Mesendoderm (in vitro differentiated cells): ENCODE results near the gene AGBL4.

Experiments used
- DNase-seq: peaks from one replicate; pipeline ENCODE4 v3.0.0; 2013
- H2AK5ac ChIP-seq: 2 replicates; pipeline ENCODE4 v1.6.1; 2013; ENCODE audit warnings: low read length, inconsistent platforms
- H2BK120ac ChIP-seq: 2 replicates; pipeline ENCODE4 v1.6.1; 2013; ENCODE audit warnings: low read depth, mild to moderate bottlenecking, low read length, moderate library complexity, mixed read lengths
- H2BK15ac ChIP-seq: replicated peaks from 2 replicates; pipeline ENCODE4 v1.6.1; 2013; ENCODE audit warnings: low read depth, mild to moderate bottlenecking, moderate library complexity
- H2BK5ac ChIP-seq: 2 replicates; pipeline ENCODE4 v1.6.1; 2013; ENCODE audit warnings: low read length, inconsistent platforms
- H3K18ac ChIP-seq: 2 replicates; pipeline ENCODE4 v1.6.1; 2013; ENCODE audit warnings: mild to moderate bottlenecking, low read length, mixed read lengths
- H3K23ac ChIP-seq: one replicate; pipeline ENCODE4 v1.6.1; 2013; ENCODE audit warnings: low read length
- H3K27ac ChIP-seq: 2 replicates; pipeline ENCODE4 v1.5.1; 2013; ENCODE audit warnings: low read depth, mild to moderate bottlenecking, inconsistent platforms, low read length, moderate library complexity
- H3K27me3 ChIP-seq: 2 replicates; pipeline ENCODE4 v1.6.1; 2013; ENCODE audit warnings: low read length, control low read depth, mild to moderate bottlenecking, inconsistent platforms; ENCODE audit not compliant: insufficient read depth, poor library complexity
- H3K36me3 ChIP-seq: 2 replicates; pipeline ENCODE4 v1.6.1; 2013; ENCODE audit warnings: low read length, inconsistent platforms; ENCODE audit not compliant: control insufficient read depth, insufficient read depth
- H3K4ac ChIP-seq: one replicate; pipeline ENCODE4 v1.6.1; 2013; ENCODE audit warnings: low read depth, mild to moderate bottlenecking, low read length, moderate library complexity
- H3K4me1 ChIP-seq: 2 replicates; pipeline ENCODE4 v1.6.1; 2013; ENCODE audit warnings: low read depth, low read length, inconsistent platforms; ENCODE audit not compliant: control insufficient read depth
- H3K4me2 ChIP-seq: 2 replicates; pipeline ENCODE4 v1.6.1; 2013; ENCODE audit warnings: low read length
- H3K4me3 ChIP-seq: 2 replicates; pipeline ENCODE4 v1.5.1; 2013; ENCODE audit warnings: mild to moderate bottlenecking, low read length
- H3K56ac ChIP-seq: one replicate; pipeline ENCODE4 v1.6.1; 2013; ENCODE audit warnings: low read length
- H3K79me1 ChIP-seq: 2 replicates; pipeline ENCODE4 v1.6.1; 2013; ENCODE audit warnings: low read length, inconsistent platforms
- H3K79me2 ChIP-seq: 2 replicates; pipeline ENCODE4 v1.6.1; 2013; ENCODE audit warnings: mild to moderate bottlenecking, low read length; ENCODE audit not compliant: control insufficient read depth, insufficient read depth
- H3K9ac ChIP-seq: 2 replicates; pipeline ENCODE4 v1.6.1; 2013; ENCODE audit warnings: low read length, inconsistent platforms
- H4K5ac ChIP-seq: one replicate; pipeline ENCODE4 v1.6.1; 2013; ENCODE audit warnings: low read length
- H4K8ac ChIP-seq: one replicate; pipeline ENCODE4 v1.6.1; 2013; ENCODE audit warnings: low read depth, mild to moderate bottlenecking, control low read depth, low read length, moderate library complexity
- WGBS: extraction: QIAGEN DNeasy Blood & Tissue Kit; methylation state at CpG from one replicate; pipeline ENCODE4 v1.1.7; 2013; ENCODE audit warnings: low lambda C conversion rate, missing lambda C conversion rate; ENCODE audit not compliant: insufficient coverage; ENCODE audit errors: extremely low coverage; 5-methylcytosine and 5-hydroxymethylcytosine counted together

The AGBL4 gene

DNA sequence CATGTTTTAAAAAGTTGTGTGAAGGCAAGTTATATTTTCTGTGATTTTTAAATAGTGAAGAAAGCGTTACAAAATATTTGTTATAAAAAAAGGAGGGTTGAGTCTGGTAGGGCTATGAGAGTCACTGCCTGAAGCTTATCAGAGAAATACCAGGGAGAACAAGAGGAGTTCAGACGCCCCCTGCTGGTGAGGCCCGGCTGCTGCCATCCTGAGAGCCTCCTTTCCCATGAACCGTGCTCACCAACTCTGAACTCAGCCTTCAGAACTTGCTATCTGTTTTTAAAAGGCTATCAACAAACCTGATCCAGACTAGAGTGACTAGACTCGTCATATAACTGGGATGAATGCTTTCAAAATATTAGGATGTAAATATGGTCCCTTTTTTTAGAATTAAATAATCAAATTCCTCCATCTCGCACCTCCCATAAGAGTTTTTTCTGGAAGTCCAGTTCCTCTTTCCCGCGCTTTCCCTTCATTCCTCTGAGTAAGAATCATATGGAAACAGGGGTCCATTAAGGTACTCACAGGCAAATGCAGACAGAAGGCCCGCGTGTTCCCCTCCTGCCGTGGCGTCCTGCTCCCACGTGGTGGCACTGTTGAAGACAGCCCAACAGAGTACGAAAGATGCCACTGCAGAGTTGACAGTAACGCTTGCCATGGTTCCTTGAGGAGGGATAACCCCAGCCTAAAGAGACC, 1525.5 kb downstream of the AGBL4 start:
- Histone ChIP-seq H3K4me2 (no peak overlapping the region), H3K4me3 (no peak overlapping the region), H3K4me1 (peaks cover 18% of the 10 kb centered on the region), H3K23ac (peak overlapping the region; percentile 69), H4K5ac (peak overlapping the region; percentile 88), H4K8ac (no peak overlapping the region), H2BK15ac (no peak overlapping the region), H3K18ac (peak overlapping the region; percentile 90), H3K79me2 (no peaks in the 10 kb centered on the region), H3K27ac (peak overlapping the region; percentile 77), H3K27me3 (no peaks in the 10 kb centered on the region), H3K79me1 (no peaks in the 10 kb centered on the region), H2BK5ac (peak overlapping the region; percentile 93), H3K4ac (peak overlapping the region; percentile 46), H2AK5ac (no peak overlapping the region), H2BK120ac (peak overlapping the region; percentile 78), H3K56ac (peak overlapping the region; percentile 88), H3K9ac (peak overlapping the region; percentile 44), H3K36me3 (no peaks in the 10 kb centered on the region)
- peak; percentile 89 for DNase-seq
- WGBS, result no CpG with 5 or more reads among the region's 15 CpGs

DNA sequence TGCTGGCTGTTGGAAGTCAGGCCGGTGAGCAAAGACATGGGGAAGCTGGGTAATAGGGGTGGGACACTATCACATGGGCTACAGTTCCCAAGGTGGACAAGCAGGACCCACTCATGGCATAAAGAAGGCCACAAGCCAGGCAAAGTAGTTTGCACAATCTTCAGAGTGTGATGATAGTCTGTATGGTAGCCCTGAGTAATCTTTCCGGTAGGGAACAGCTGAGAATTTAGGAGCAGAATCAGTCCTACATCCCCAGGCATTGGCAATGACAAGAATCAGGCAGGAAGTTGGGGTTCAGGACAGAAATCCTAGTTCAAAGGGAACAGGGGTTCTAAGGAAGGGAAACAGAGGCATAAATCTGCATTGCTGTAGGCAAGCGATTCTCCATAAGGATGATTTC, 1527.8 kb downstream of the AGBL4 start:
- H2BK120ac ChIP-seq, result no peak overlapping the region
- H4K8ac ChIP-seq, result no peak overlapping the region
- WGBS, result no CpG with 5 or more reads among the region's 3 CpGs
- no peak overlapping the region for H4K5ac ChIP-seq
- peaks cover 13% of the 10 kb centered on the region for H3K4me1 ChIP-seq
- no peak overlapping the region for H3K9ac ChIP-seq
- no peak overlapping the region for H3K4me3 ChIP-seq
- no peak overlapping the region for H3K23ac ChIP-seq
- H3K18ac ChIP-seq, result no peak overlapping the region
- H2BK5ac ChIP-seq, result no peak overlapping the region
- H2BK15ac ChIP-seq, result no peak overlapping the region
- no peaks in the 10 kb centered on the region for H3K27me3 ChIP-seq
- H3K27ac ChIP-seq, result no peak overlapping the region
- no peaks in the 10 kb centered on the region for H3K79me2 ChIP-seq
- no peak overlapping the region for H2AK5ac ChIP-seq
- no peak overlapping the region for H3K4me2 ChIP-seq
- H3K4ac ChIP-seq, result no peak overlapping the region
- no peaks in the 10 kb centered on the region for H3K36me3 ChIP-seq
- H3K79me1 ChIP-seq, result no peaks in the 10 kb centered on the region
- no peak for DNase-seq
- H3K56ac ChIP-seq, result no peak overlapping the region

DNA sequence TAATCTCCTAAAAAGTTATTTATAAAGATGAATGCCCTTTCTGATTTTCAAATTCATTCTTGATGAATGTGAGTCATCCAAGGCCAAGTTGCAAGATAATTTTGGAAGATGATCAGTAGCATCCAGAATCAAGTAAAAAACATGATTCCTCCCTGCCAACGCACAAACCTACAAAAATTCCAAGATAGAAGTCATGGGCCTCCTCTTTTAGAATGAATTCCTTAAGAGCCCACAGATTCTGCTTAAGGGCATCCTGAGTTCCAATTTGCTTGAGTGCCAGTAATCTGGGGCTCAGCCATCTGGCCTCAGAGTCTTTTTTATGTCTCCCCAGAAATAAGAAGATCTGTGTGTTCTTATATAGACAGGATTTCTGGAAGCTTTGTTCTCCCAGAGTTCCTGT, 1528.6 kb downstream of the AGBL4 start:
- H3K36me3 ChIP-seq, result no peaks in the 10 kb centered on the region
- H3K4ac ChIP-seq, result no peak overlapping the region
- H3K27me3 ChIP-seq, result no peaks in the 10 kb centered on the region
- no peaks in the 10 kb centered on the region for H3K79me1 ChIP-seq
- no peak for DNase-seq
- no peak overlapping the region for H2BK120ac ChIP-seq
- H3K4me3 ChIP-seq, result no peak overlapping the region
- no peak overlapping the region for H3K27ac ChIP-seq
- H3K18ac ChIP-seq, result no peak overlapping the region
- H3K4me1 ChIP-seq, result peaks cover 10% of the 10 kb centered on the region
- no peak overlapping the region for H2AK5ac ChIP-seq
- no peak overlapping the region for H2BK5ac ChIP-seq
- no peak overlapping the region for H4K5ac ChIP-seq
- peak overlapping the region; percentile 21 for H2BK15ac ChIP-seq
- no CpG with 5 or more reads among the region's 1 CpG for WGBS
- H3K79me2 ChIP-seq, result no peaks in the 10 kb centered on the region
- H3K9ac ChIP-seq, result no peak overlapping the region
- H4K8ac ChIP-seq, result no peak overlapping the region
- no peak overlapping the region for H3K4me2 ChIP-seq
- H3K23ac ChIP-seq, result no peak overlapping the region
- H3K56ac ChIP-seq, result no peak overlapping the region

DNA sequence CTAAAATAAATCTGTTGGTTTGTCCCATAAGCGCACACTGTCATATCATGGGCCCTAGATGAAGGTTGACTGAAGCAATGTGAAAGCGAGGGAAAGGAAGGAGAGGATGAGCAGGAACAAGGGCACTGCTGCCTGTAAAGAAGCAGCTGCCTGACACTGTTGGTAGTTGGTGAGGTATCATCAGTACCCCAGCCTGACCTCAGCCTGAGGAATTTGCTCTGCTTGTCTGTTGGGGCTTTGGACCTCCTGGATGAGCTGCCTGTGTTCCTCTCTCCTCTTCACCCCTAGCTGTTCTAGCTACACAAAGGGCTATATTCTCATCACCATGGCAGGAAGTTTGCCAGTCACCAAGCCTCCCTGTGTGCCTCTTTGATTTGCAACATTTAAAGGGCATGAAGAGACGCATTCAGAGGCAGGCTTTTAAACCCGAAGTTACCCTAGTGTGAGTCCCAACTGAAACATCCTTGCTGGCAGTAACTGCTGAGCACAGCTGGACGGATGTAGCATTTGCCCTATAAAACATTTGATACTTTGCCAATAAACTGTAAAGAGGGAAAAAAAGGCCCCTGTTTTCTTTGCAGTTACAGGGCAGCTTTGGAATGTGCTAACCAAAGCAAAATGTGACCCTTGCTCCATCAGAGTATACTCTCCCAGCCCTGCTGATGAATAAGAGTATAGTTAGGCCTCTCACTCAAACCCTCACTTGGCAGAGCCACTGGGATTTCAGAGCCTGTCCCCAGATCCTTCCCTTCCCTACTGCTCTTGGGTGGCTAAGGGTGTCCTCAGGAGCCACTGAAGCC, 1529.6 kb downstream of the AGBL4 start:
- no peak overlapping the region for H3K9ac ChIP-seq
- H3K56ac ChIP-seq, result peak overlapping the region; percentile 38
- no peak overlapping the region for H2BK15ac ChIP-seq
- H3K4me1 ChIP-seq, result peaks cover 5% of the 10 kb centered on the region
- no peak overlapping the region for H2BK5ac ChIP-seq
- peak overlapping the region; percentile 73 for H2AK5ac ChIP-seq
- H4K8ac ChIP-seq, result no peak overlapping the region
- no peaks in the 10 kb centered on the region for H3K79me1 ChIP-seq
- no peak overlapping the region for H2BK120ac ChIP-seq
- H3K18ac ChIP-seq, result no peak overlapping the region
- no peaks in the 10 kb centered on the region for H3K79me2 ChIP-seq
- no peak overlapping the region for H3K4ac ChIP-seq
- H3K27ac ChIP-seq, result no peak overlapping the region
- H3K36me3 ChIP-seq, result no peaks in the 10 kb centered on the region
- H3K23ac ChIP-seq, result no peak overlapping the region
- H3K27me3 ChIP-seq, result no peaks in the 10 kb centered on the region
- H3K4me2 ChIP-seq, result no peak overlapping the region
- no peak overlapping the region for H3K4me3 ChIP-seq
- WGBS, result no CpG with 5 or more reads among the region's 5 CpGs
- DNase-seq, result peak; percentile 19
- H4K5ac ChIP-seq, result no peak overlapping the region

DNA sequence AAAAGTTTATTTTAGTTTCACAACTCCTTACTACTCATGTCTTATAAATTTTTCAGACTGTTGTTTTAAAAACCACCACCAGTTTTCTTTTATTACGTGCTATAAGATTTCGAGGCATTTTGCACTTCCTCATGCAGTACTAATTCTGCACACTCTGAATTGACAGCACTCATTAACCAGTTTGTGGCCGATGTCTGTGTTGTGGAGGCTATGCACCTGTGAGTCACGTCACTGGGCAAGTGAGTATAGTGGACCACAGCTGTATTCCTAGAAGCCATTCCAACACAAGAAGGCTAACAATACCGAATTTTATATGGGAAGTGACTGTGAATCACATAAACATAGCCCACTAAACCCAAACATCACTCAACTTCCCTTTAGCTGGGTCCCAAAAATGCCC, 1530.7 kb downstream of the AGBL4 start:
- Histone ChIP-seq H3K23ac (no peak overlapping the region), H2BK5ac (no peak overlapping the region), H3K4ac (no peak overlapping the region), H3K4me1 (no peaks in the 10 kb centered on the region), H3K36me3 (no peaks in the 10 kb centered on the region), H3K9ac (no peak overlapping the region), H2BK15ac (no peak overlapping the region), H2BK120ac (no peak overlapping the region), H3K18ac (no peak overlapping the region), H3K4me2 (no peak overlapping the region), H3K79me2 (no peaks in the 10 kb centered on the region), H3K4me3 (no peak overlapping the region), H4K5ac (no peak overlapping the region), H3K27ac (no peak overlapping the region), H2AK5ac (no peak overlapping the region), H3K27me3 (no peaks in the 10 kb centered on the region), H3K79me1 (no peaks in the 10 kb centered on the region), H4K8ac (no peak overlapping the region), H3K56ac (no peak overlapping the region)
- no peak for DNase-seq
- WGBS, result no CpG with 5 or more reads among the region's 5 CpGs
